ENCODE data around the gene ARL14EPL. TPM values are rescaled to one million over a fixed set of nuclear protein-coding genes. Genes with fewer than 3 reads are reported as not detected.

Gene ARL14EPL
- total RNA-seq, 1 donor from 2014 or later, result not detected

- no peak for DNase-seq (ENCODE audit: extremely low spot score, unreplicated experiment)
- H3K9me3 Mint-ChIP-seq (ENCODE audit: unreplicated experiment), result peaks cover 4% of the 10 kb centered on the region
- no peak overlapping the region for H3K27ac Mint-ChIP-seq (ENCODE audit: unreplicated experiment)
- H3K36me3 Mint-ChIP-seq (ENCODE audit: unreplicated experiment), result no peaks in the 10 kb centered on the region
- H3K27me3 Mint-ChIP-seq (ENCODE audit: unreplicated experiment), result peaks cover 10% of the 10 kb centered on the region
- no peak overlapping the region for H3K4me3 Mint-ChIP-seq (ENCODE audit: unreplicated experiment)
- no peaks in the 10 kb centered on the region for H3K4me1 Mint-ChIP-seq (ENCODE audit: unreplicated experiment)
- no peak for TF ChIP-seq CTCF (IDR thresholded peaks at IDR 0.05)
Measured at GRCh38 chr5:115995351-115995750, 36.9 kb upstream of the ARL14EPL start.

DNA sequence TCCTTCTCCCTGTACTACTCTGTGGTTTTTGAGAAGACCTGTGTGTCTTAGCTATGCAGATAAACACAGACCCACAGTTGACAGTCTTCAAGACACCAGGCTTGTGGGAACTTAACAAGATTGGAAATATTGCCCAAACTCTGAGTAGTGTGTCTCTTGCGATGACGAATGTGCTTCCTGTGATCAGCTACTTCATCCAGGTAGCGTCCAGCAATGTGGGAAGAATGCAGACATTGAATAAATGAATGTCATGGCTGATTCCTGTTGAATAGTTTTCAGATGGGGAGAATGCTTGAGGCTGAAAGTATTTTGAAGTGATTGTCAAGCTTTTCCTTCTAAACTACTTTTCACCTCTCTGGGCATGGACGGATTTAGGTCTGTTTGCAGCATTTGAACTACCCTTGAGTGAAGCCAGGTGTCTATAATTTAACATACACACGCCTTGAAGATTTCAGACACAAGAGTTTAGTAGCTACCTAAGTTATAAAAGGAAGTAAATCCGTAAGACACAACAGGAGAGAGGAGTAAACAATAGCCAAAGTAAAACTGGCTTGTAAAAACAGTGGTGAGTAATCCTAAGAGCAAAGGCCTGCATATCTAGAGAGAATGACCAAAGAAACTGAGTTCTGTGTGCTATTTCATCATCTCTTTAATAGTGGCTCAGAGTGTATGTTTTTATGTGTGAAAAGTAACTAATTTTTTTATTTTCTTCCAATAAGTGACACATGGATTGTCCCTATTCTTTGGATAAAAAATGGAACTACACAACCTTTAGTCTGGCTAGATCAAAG is 30.0 kb upstream of the ARL14EPL start:
- H3K9me3 Mint-ChIP-seq (ENCODE audit: unreplicated experiment), result no peaks in the 10 kb centered on the region
- DNase-seq (ENCODE audit: extremely low spot score, unreplicated experiment), result no peak
- H3K36me3 Mint-ChIP-seq (ENCODE audit: unreplicated experiment), result no peaks in the 10 kb centered on the region
- no peaks in the 10 kb centered on the region for H3K27me3 Mint-ChIP-seq (ENCODE audit: unreplicated experiment)
- no peak overlapping the region for H3K4me3 Mint-ChIP-seq (ENCODE audit: unreplicated experiment)
- H3K4me1 Mint-ChIP-seq (ENCODE audit: unreplicated experiment), result no peaks in the 10 kb centered on the region
- no peak overlapping the region for H3K27ac Mint-ChIP-seq (ENCODE audit: unreplicated experiment)
- no peak for TF ChIP-seq CTCF (IDR thresholded peaks at IDR 0.05)

GRCh38 chr5:116004248-116004647 is 28.0 kb upstream of the ARL14EPL start:
- Mint-ChIP-seq H3K4me3 (ENCODE audit: unreplicated experiment) (no peak overlapping the region), H3K27me3 (ENCODE audit: unreplicated experiment) (no peaks in the 10 kb centered on the region), H3K9me3 (ENCODE audit: unreplicated experiment) (no peaks in the 10 kb centered on the region), H3K27ac (ENCODE audit: unreplicated experiment) (no peak overlapping the region), H3K36me3 (ENCODE audit: unreplicated experiment) (no peaks in the 10 kb centered on the region), H3K4me1 (ENCODE audit: unreplicated experiment) (no peaks in the 10 kb centered on the region)
- DNase-seq (ENCODE audit: extremely low spot score, unreplicated experiment), result no peak
- TF ChIP-seq CTCF (IDR thresholded peaks at IDR 0.05), result no peak

- Mint-ChIP-seq H3K36me3 (ENCODE audit: unreplicated experiment) (no peaks in the 10 kb centered on the region), H3K4me1 (ENCODE audit: unreplicated experiment) (peaks cover 4% of the 10 kb centered on the region), H3K9me3 (ENCODE audit: unreplicated experiment) (no peaks in the 10 kb centered on the region), H3K27me3 (ENCODE audit: unreplicated experiment) (no peaks in the 10 kb centered on the region), H3K4me3 (ENCODE audit: unreplicated experiment) (no peak overlapping the region), H3K27ac (ENCODE audit: unreplicated experiment) (no peak overlapping the region)
- DNase-seq (ENCODE audit: extremely low spot score, unreplicated experiment), result no peak
- TF ChIP-seq CTCF (IDR thresholded peaks at IDR 0.05), result no peak
Measured at GRCh38 chr5:116009806-116010205, 22.5 kb upstream of the ARL14EPL start.

DNA sequence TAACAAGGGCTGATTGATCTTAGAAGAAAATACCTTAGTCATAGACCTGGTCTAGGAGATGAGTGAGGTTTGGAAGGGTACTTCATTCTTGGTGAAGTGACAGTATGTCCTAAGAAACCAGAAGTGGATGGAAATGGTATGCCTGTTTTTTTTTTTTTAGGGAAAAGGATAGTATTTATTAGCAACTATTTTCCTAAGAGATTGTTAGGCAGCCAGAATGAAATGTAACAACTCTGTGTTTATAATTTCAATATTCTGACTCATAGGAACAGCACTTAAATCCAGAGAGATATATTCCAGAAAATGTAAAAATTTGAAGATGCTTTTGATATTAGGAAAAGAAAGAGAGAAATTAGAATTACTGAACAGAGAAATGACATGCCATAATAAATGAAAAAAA is 21.2 kb upstream of the ARL14EPL start:
- H3K4me1 Mint-ChIP-seq (ENCODE audit: unreplicated experiment), result peaks cover 4% of the 10 kb centered on the region
- DNase-seq (ENCODE audit: extremely low spot score, unreplicated experiment), result no peak

More for the DNA sequence above, 21.2 kb upstream of the ARL14EPL start:
- Mint-ChIP-seq H3K27me3 (ENCODE audit: unreplicated experiment) (no peaks in the 10 kb centered on the region), H3K4me3 (ENCODE audit: unreplicated experiment) (no peak overlapping the region), H3K36me3 (ENCODE audit: unreplicated experiment) (no peaks in the 10 kb centered on the region), H3K27ac (ENCODE audit: unreplicated experiment) (no peak overlapping the region), H3K9me3 (ENCODE audit: unreplicated experiment) (no peaks in the 10 kb centered on the region)
- no peak for TF ChIP-seq CTCF (IDR thresholded peaks at IDR 0.05)

Data from osteocyte (in vitro differentiated cells).